ENCODE data around the gene CRYZL1.
"Not testable (repeated sequence)": the region's sequence is repeated elsewhere in the genome, so short reads cannot be mapped to it uniquely, and the experiment has no call there.

The CRYZL1 gene

GRCh38 chr21:33641352-33642026 is at the start of gene CRYZL1:
Gene CRYZL1, minus strand, starts transcription at chr21:33641741. Its CDS starts 10,190 bp downstream, at chr21:33631551.
- peak; percentile 100 for DNase-seq

GRCh38 chr21:33690874-33691273 is 49.3 kb upstream of the CRYZL1 start:
- no peak for DNase-seq

- no peak for DNase-seq
Observed at GRCh38 chr21:33688353-33688752, 46.8 kb upstream of the CRYZL1 start.

GRCh38 chr21:33687634-33688033 is 46.1 kb upstream of the CRYZL1 start:
- DNase-seq = no peak

- no peak for DNase-seq
Observed at GRCh38 chr21:33686386-33686785, 44.8 kb upstream of the CRYZL1 start.

GRCh38 chr21:33685613-33686197 is 44.2 kb upstream of the CRYZL1 start:
- DNase-seq = no peak

GRCh38 chr21:33684923-33685560 is 43.5 kb upstream of the CRYZL1 start:
- DNase-seq = no peak

GRCh38 chr21:33684068-33684467 is 42.5 kb upstream of the CRYZL1 start:
- DNase-seq = no peak

- DNase-seq = no peak
Observed at GRCh38 chr21:33682992-33683627, 41.6 kb upstream of the CRYZL1 start.

- DNase-seq = no peak
Observed at GRCh38 chr21:33680870-33681269, 39.3 kb upstream of the CRYZL1 start.

GRCh38 chr21:33677450-33677849 is 35.9 kb upstream of the CRYZL1 start:
- DNase-seq = no peak

- not testable (repeated sequence) for DNase-seq
Observed at GRCh38 chr21:33676666-33677065, 35.1 kb upstream of the CRYZL1 start.

GRCh38 chr21:33674226-33674625 is 32.7 kb upstream of the CRYZL1 start:
- no peak for DNase-seq

GRCh38 chr21:33673473-33673872 is 31.9 kb upstream of the CRYZL1 start:
- no peak for DNase-seq

- DNase-seq = no peak
Observed at GRCh38 chr21:33670076-33670978, 28.8 kb upstream of the CRYZL1 start.

- no peak for DNase-seq
Observed at GRCh38 chr21:33668620-33669019, 27.1 kb upstream of the CRYZL1 start.

GRCh38 chr21:33668180-33668579 is 26.6 kb upstream of the CRYZL1 start:
- no peak for DNase-seq

GRCh38 chr21:33667636-33668035 is 26.1 kb upstream of the CRYZL1 start:
- no peak for DNase-seq

- DNase-seq = no peak
Observed at GRCh38 chr21:33666153-33666552, 24.6 kb upstream of the CRYZL1 start.

GRCh38 chr21:33664135-33664534 is 22.6 kb upstream of the CRYZL1 start:
- no peak for DNase-seq

- no peak for DNase-seq
Observed at GRCh38 chr21:33663241-33663640, 21.7 kb upstream of the CRYZL1 start.

GRCh38 chr21:33662046-33662445 is 20.5 kb upstream of the CRYZL1 start:
- no peak for DNase-seq

- no peak for DNase-seq
Observed at GRCh38 chr21:33661146-33661545, 19.6 kb upstream of the CRYZL1 start.

Data from stimulated activated CD4-positive, alpha-beta T cell treated with anti-CD3 and anti-CD28 coated beads, Interleukin-4, amount 100 ng/mL, for 24 hours (primary cell).